ENCODE measurements around the gene RNLS.

- TF ChIP-seq CTCF (IDR thresholded peaks at IDR 0.05) (no peak), POLR2A (IDR thresholded peaks at IDR 0.05) (no peak), POLR2AphosphoS5 (IDR thresholded peaks at IDR 0.05) (no peak), EP300 (IDR thresholded peaks at IDR 0.05) (no peak)
Measured at GRCh38 chr10:88226071-88226659, 357.0 kb downstream of the RNLS start.

All from sigmoid colon (tissue), 4 donors.